PC-3 (cell line): ENCODE data around the gene ZNF660. TPM values are rescaled to one million over a fixed set of nuclear protein-coding genes. Genes with fewer than 3 reads are reported as not detected.

Experiments used
- ATAC-seq: fragments of 200-7000 bp; cut with Tn5 transposase; 2 replicates; pipeline ENCODE4 v1.9.1; 2020; ENCODE audit warnings: mild to moderate bottlenecking, moderate library complexity
- BruUV-seq: library from RNA; stranded (reverse); fragments of 400-500 nt; replicated peaks from 2 replicates; lab custom pipeline; 2021; lab: Mats Ljungman, UMichigan
- CTCF ChIA-PET: fragments of 300-600 bp; sonication (Branson Sonifier 250); formaldehyde crosslinking; loops from one replicate; lab custom pipeline; 2022; ENCODE audit warnings: antibody characterized with exemption; lab: Charles Lee
- POLR2A ChIA-PET: fragments of 300-600 bp; sonication (Branson Sonifier 250); formaldehyde crosslinking; loops from one replicate; lab custom pipeline; 2022; ENCODE audit warnings: antibody characterized with exemption; ENCODE audit not compliant: unreplicated experiment; lab: Charles Lee
- DNase-seq: peaks from one replicate; pipeline ENCODE4 v3.0.0-alpha.2; 2015
- H2AFZ ChIP-seq: fragments of 300-600 bp; sonication (generic); 2 replicates; pipeline ENCODE4 v1.6.0; 2016; ENCODE audit warnings: antibody characterized with exemption, low read length
- H3F3A ChIP-seq: fragments of 300-600 bp; sonication (generic); one replicate; pipeline ENCODE4 v1.6.0; 2017; ENCODE audit warnings: antibody characterized with exemption, low read length, control low read depth, mild to moderate bottlenecking; ENCODE audit not compliant: unreplicated experiment
- H3K27ac ChIP-seq: fragments of 300-600 bp; sonication (generic); 2 replicates; pipeline ENCODE4 v1.5.1; 2016; ENCODE audit warnings: mild to moderate bottlenecking, low read length
- H3K27me3 ChIP-seq: fragments of 300-600 bp; sonication (generic); 2 replicates; pipeline ENCODE4 v1.6.1; 2016; ENCODE audit warnings: low read length, mixed read lengths
- H3K36me3 ChIP-seq: fragments of 300-600 bp; sonication (generic); 2 replicates; pipeline ENCODE4 v1.6.1; 2016; ENCODE audit warnings: low read depth, mixed run types, low read length, mixed read lengths
- H3K4me1 ChIP-seq: fragments of 300-600 bp; sonication (generic); 2 replicates; pipeline ENCODE4 v1.5.1; 2016; ENCODE audit warnings: low read length; ENCODE audit not compliant: insufficient read depth
- H3K4me2 ChIP-seq: fragments of 300-600 bp; sonication (generic); 2 replicates; pipeline ENCODE4 v1.6.0; 2016; ENCODE audit warnings: low read length
- H3K4me3 ChIP-seq: fragments of 300-600 bp; sonication (generic); 2 replicates; pipeline ENCODE4 v1.5.1; 2016; ENCODE audit warnings: mild to moderate bottlenecking, low read length, mixed read lengths
- H3K79me2 ChIP-seq: fragments of 300-600 bp; sonication (generic); 2 replicates; pipeline ENCODE4 v1.6.1; 2017; ENCODE audit warnings: low read length, mixed read lengths
- H3K9ac ChIP-seq: fragments of 300-600 bp; sonication (generic); 2 replicates; pipeline ENCODE4 v1.6.0; 2016; ENCODE audit warnings: mild to moderate bottlenecking, low read length
- H3K9me2 ChIP-seq: fragments of 300-600 bp; sonication (generic); replicated peaks from 2 replicates; pipeline ENCODE4 v1.6.1; 2016; ENCODE audit warnings: mixed run types, low read length, mixed read lengths
- H3K9me3 ChIP-seq: fragments of 300-600 bp; sonication (generic); 2 replicates; pipeline ENCODE4 v1.6.1; 2016; ENCODE audit warnings: low read length, mixed read lengths
- H4K20me1 ChIP-seq: fragments of 300-600 bp; sonication (generic); 2 replicates; pipeline ENCODE4 v1.6.1; 2016; ENCODE audit warnings: low read length, mixed read lengths
- EZH2 ChIP-seq: fragments of 300-600 bp; sonication (generic); IDR thresholded peaks from one replicate; pipeline ENCODE4 v1.6.1; 2017; ENCODE audit warnings: antibody characterized with exemption, mild to moderate bottlenecking, low read length; ENCODE audit not compliant: unreplicated experiment
- EZH2phosphoT487 ChIP-seq: fragments of 300-600 bp; sonication (generic); IDR thresholded peaks from 2 replicates; pipeline ENCODE4 v1.6.1; 2018; ENCODE audit warnings: mild to moderate bottlenecking, antibody characterized with exemption, low read length, borderline replicate concordance
- intact Hi-C: fragments of 100-400 bp; cut with micrococcal nuclease; formaldehyde crosslinking; loops from 2 replicates; pipeline ENCODE4 v1.9.0; 2023
- total RNA-seq: library from RNA; depleted of rRNA; stranded (reverse); fragments of >200 nt; gene quantifications from 2 replicates; pipeline ENCODE4 v1.2.3, GENCODE V29; 2014
- TF ChIP-seq, protein P1 (sequence below): fragments of 300-600 bp; sonication (generic); conservative IDR thresholded peaks from 2 replicates; pipeline ENCODE4 v1.5.1; 2017; ENCODE audit warnings: antibody characterized with exemption, low read depth, mild to moderate bottlenecking, low read length

The ZNF660 gene
- total RNA-seq, 1 experiment from 2014 or later, result not detected

DNA sequence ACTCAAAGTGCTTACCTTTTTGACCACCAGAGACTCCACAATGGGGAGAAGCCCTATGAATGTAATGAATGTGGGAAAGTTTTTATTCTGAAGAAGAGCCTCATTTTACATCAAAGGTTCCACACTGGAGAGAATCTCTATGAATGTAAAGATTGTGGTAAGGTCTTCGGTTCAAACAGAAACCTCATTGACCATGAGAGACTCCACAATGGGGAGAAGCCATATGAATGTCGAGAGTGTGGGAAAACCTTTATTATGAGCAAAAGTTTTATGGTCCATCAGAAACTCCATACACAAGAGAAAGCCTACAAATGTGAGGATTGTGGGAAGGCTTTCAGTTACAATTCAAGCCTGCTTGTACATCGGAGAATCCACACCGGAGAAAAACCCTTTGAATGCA, 58.3 kb downstream of the ZNF660 start:
- no peak for ATAC-seq
- DNase-seq, result no peak
- H3K9ac ChIP-seq, result no peak overlapping the region
- peaks cover 41% of the 10 kb centered on the region for H3K9me3 ChIP-seq
- no peak overlapping the region for H2AFZ ChIP-seq
- CTCF ChIA-PET, result no interaction called here
- no peak overlapping the region for H3K4me3 ChIP-seq
- peaks cover 2% of the 10 kb centered on the region; the same call in 1 of the 2 replicates for H3K4me1 ChIP-seq
- TF ChIP-seq EZH2phosphoT487 (no peak), EZH2 (no peak)
- TF ChIP-seq, protein P1, sequence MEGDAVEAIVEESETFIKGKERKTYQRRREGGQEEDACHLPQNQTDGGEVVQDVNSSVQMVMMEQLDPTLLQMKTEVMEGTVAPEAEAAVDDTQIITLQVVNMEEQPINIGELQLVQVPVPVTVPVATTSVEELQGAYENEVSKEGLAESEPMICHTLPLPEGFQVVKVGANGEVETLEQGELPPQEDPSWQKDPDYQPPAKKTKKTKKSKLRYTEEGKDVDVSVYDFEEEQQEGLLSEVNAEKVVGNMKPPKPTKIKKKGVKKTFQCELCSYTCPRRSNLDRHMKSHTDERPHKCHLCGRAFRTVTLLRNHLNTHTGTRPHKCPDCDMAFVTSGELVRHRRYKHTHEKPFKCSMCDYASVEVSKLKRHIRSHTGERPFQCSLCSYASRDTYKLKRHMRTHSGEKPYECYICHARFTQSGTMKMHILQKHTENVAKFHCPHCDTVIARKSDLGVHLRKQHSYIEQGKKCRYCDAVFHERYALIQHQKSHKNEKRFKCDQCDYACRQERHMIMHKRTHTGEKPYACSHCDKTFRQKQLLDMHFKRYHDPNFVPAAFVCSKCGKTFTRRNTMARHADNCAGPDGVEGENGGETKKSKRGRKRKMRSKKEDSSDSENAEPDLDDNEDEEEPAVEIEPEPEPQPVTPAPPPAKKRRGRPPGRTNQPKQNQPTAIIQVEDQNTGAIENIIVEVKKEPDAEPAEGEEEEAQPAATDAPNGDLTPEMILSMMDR, result no peak
- no peaks in the 10 kb centered on the region for H3F3A ChIP-seq
- POLR2A ChIA-PET, result no interaction called here
- BruUV-seq, result TSS peak; percentile 8
- H3K27me3 ChIP-seq, result no peaks in the 10 kb centered on the region
- intact Hi-C loops, result loop anchor here (10.0 kb wide), 1 partner anchor 242 kb away; no protein-coding TSS in a partner anchor
- peaks cover 59% of the 10 kb centered on the region for H3K36me3 ChIP-seq
- H3K4me2 ChIP-seq, result no peak overlapping the region
- H3K9me2 ChIP-seq, result no peaks in the 10 kb centered on the region
- 0 out of 2 replicates have a peak, but pooled peaks cover 2% of the 10 kb centered on the region for H3K79me2 ChIP-seq
- no peak overlapping the region for H3K27ac ChIP-seq
- no peaks in the 10 kb centered on the region for H4K20me1 ChIP-seq

DNA sequence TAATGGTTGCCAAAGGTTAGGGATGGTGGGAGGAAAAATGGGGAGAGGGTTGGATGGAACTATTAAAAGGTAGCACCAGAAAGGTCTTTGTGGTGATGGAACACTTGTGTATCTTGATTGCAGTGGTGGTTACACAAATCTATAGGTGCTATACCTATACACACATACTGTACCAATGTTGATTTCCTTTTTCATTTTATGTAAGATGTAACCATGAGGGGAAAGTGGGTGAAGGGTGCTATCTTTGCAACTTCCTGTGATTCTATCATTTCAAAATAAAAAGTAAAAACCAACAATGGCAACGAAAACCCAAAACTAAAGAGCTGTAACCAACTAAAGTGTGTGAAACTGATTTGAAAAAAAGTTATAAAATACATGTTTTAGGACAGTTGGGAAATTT, 63.0 kb downstream of the ZNF660 start:
- no peak for TF ChIP-seq EZH2
- TF ChIP-seq, protein P1, result no peak
- TF ChIP-seq EZH2phosphoT487, result no peak
- H3K4me1 ChIP-seq, result peaks cover 3% of the 10 kb centered on the region; the same call in 1 of the 2 replicates
- peak overlapping the region; percentile 91 for H2AFZ ChIP-seq
- H3K9me3 ChIP-seq, result peaks cover 14% of the 10 kb centered on the region
- intact Hi-C loops, result loop anchor here (1.0 to 10.0 kb wide), 3 partner anchors 23 to 237 kb away; no protein-coding TSS in a partner anchor
- no peak for DNase-seq
- no peaks in the 10 kb centered on the region for H4K20me1 ChIP-seq
- BruUV-seq, result no TSS peak
- no peaks in the 10 kb centered on the region for H3K9me2 ChIP-seq
- peaks cover 37% of the 10 kb centered on the region for H3K36me3 ChIP-seq
- ChIA-PET POLR2A (no interaction called here), CTCF (no interaction called here)
- H3K9ac ChIP-seq, result peak overlapping the region; percentile 88; the same call in 1 of the 2 replicates
- peak overlapping the region; percentile 88 for H3K4me2 ChIP-seq
- H3K27me3 ChIP-seq, result no peaks in the 10 kb centered on the region
- H3K4me3 ChIP-seq, result peak overlapping the region; percentile 74
- no peak overlapping the region for H3K27ac ChIP-seq
- no peaks in the 10 kb centered on the region for H3F3A ChIP-seq
- peaks cover 27% of the 10 kb centered on the region for H3K79me2 ChIP-seq
- no peak for ATAC-seq

DNA sequence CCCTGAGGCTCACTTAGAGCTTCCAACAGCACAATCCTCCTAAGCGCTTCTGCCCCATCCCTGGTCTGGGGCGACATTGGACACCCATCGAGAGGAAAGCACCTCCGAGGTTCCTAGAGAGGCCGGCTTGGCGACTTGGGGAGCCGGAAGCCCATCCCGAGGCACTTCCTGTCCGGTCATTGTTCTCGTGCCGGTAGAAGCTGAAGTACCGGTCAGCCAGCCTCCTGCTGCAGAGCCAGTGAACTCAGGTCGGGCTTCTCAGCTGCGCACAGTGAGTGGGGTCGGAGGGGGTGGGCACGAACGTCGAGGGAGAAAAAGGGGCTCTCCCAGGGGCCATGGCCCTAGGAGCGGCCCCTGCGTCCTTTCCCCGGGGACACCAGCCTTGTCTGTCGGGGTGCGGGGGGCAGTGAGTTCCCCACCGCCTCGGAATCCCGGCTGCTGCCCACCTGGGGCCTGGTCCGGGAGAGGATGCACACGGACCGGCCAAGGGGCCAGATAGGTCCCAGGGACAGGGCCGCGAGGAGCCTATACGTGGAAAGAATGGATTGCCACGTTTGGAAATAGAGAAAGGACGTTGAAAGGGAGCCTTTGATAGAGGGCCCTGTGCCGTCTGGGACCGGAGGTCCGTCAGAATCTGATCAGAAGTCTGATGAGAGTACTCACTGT, 63.9 kb downstream of the ZNF660 start, which contains the start of gene ZNF35:
Gene ZNF35, plus strand, starts transcription at position 169 of the 666 bp plus-strand sequence. CDS start 2,336 bp downstream, outside the sequence.
- peaks cover 37% of the 10 kb centered on the region for H3K36me3 ChIP-seq
- TF ChIP-seq EZH2, result no peak
- no peak for TF ChIP-seq EZH2phosphoT487
- TF ChIP-seq, protein P1, result no peak
- no peak within 1 kb of the TSS for H3K27ac ChIP-seq
- H3K9ac ChIP-seq, result peak within 1 kb of the TSS; percentile 88
- BruUV-seq, result TSS peak; percentile 77
- H3F3A ChIP-seq, result no peaks in the 10 kb centered on the region
- H3K4me2 ChIP-seq, result peak within 1 kb of the TSS; percentile 88
- no peaks in the 10 kb centered on the region for H4K20me1 ChIP-seq
- DNase-seq (peak; percentile 92), ATAC-seq (peak; percentile 98)
- intact Hi-C loops, result loop anchor here (1.0 to 10.0 kb wide), 3 partner anchors 24 to 236 kb away; no protein-coding TSS in a partner anchor
- peak within 1 kb of the TSS; percentile 91 for H2AFZ ChIP-seq
- H3K27me3 ChIP-seq, result no peaks in the 10 kb centered on the region
- CTCF ChIA-PET, result no interaction called here
- peaks cover 27% of the 10 kb centered on the region for H3K79me2 ChIP-seq
- peaks cover 5% of the 10 kb centered on the region; the same call in 1 of the 2 replicates for H3K9me3 ChIP-seq
- H3K4me3 ChIP-seq, result peak within 1 kb of the TSS; percentile 74
- peaks cover 3% of the 10 kb centered on the region; the same call in 1 of the 2 replicates for H3K4me1 ChIP-seq
- no peaks in the 10 kb centered on the region for H3K9me2 ChIP-seq
- POLR2A ChIA-PET, result interaction anchor here (0.6 kb wide), 1 partner anchor 414 kb away, joined by 6 read pairs; no protein-coding TSS in a partner anchor
